Fibroblast of pulmonary artery (primary cell): ENCODE measurements around the gene MTARC1.
A peak's percentile ranks its signal among the peaks of the same experiment; 100 is the strongest.

ENCODE experiments used
- DNase-seq: peaks from one replicate; pipeline ENCODE4 v3.0.0-alpha.2; 2010; ENCODE audit warnings: low read depth
- H3K4me3 ChIP-seq: replicated peaks from 2 replicates; pipeline ENCODE4 v1.5.1; 2011; ENCODE audit warnings: low read depth, mild to moderate bottlenecking, control low read depth, low read length, moderate library complexity
- TF ChIP-seq, protein P1 (sequence below): IDR thresholded peaks from 2 replicates; pipeline ENCODE4 v1.5.1; 2011; ENCODE audit warnings: mild to moderate bottlenecking, control low read depth, low read length, inconsistent platforms; ENCODE audit errors: missing control alignments

Gene MTARC1

DNA sequence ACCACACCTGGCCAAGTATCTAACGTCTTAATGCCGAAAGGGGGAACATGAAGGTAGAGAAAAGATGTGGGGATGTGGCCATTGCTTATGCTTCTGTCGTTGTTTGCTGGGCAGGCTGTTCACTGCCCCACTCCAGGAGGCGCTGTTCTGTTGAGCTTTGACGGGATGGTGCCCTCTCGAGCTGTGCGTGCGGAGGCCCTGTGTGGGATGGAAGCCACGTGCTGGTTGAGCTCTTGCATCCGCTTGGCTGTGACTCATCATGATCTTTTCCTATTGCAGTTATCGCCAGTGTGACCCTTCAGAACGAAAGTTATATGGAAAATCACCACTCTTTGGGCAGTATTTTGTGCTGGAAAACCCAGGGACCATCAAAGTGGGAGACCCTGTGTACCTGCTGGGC is 26.3 kb downstream of the MTARC1 start:
- TF ChIP-seq, protein P1, sequence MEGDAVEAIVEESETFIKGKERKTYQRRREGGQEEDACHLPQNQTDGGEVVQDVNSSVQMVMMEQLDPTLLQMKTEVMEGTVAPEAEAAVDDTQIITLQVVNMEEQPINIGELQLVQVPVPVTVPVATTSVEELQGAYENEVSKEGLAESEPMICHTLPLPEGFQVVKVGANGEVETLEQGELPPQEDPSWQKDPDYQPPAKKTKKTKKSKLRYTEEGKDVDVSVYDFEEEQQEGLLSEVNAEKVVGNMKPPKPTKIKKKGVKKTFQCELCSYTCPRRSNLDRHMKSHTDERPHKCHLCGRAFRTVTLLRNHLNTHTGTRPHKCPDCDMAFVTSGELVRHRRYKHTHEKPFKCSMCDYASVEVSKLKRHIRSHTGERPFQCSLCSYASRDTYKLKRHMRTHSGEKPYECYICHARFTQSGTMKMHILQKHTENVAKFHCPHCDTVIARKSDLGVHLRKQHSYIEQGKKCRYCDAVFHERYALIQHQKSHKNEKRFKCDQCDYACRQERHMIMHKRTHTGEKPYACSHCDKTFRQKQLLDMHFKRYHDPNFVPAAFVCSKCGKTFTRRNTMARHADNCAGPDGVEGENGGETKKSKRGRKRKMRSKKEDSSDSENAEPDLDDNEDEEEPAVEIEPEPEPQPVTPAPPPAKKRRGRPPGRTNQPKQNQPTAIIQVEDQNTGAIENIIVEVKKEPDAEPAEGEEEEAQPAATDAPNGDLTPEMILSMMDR = no peak
- no peak for DNase-seq
- H3K4me3 ChIP-seq = no peak overlapping the region

DNA sequence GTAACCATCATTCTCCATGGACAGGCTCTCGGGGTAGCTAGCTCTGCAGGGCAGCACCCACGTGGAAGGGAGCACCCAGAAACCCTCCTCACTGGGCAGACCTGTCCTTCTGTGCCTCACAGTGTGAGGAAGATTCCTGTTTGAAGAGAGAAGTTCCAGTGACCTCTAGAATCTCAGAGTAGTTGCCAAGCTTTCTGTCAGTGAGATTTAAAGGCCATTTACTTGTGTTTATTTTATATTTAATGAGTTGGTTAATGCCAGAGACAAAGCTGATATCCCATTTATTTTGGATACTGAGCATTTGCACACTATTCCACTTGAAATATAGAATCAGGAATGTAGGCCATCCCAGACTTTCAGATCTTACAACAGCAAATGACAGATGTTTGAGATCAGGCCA is 28.7 kb downstream of the MTARC1 start:
- DNase-seq = no peak
- TF ChIP-seq, protein P1 = no peak
- H3K4me3 ChIP-seq = no peak overlapping the region

DNA sequence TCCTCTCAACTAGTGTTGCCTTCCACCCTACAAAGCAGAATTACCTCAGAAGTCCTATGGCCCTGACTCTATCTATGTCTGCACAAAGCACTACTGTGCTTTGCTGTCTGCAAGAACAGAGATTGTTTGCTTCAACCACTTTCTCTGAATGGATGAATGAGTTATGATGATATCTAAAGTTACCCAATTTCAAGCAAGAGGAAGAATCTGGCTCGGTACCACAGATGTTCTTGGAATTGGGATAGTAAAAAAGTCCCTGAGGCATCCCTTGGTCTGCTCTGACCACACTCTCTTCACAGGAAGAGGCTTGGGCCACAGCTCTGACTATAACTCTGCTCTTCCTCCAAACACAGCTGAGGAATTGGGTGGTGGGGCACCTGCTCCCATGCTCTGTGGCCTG is 31.2 kb downstream of the MTARC1 start:
- no peak overlapping the region for H3K4me3 ChIP-seq
- TF ChIP-seq, protein P1 = no peak
- DNase-seq = no peak

DNA sequence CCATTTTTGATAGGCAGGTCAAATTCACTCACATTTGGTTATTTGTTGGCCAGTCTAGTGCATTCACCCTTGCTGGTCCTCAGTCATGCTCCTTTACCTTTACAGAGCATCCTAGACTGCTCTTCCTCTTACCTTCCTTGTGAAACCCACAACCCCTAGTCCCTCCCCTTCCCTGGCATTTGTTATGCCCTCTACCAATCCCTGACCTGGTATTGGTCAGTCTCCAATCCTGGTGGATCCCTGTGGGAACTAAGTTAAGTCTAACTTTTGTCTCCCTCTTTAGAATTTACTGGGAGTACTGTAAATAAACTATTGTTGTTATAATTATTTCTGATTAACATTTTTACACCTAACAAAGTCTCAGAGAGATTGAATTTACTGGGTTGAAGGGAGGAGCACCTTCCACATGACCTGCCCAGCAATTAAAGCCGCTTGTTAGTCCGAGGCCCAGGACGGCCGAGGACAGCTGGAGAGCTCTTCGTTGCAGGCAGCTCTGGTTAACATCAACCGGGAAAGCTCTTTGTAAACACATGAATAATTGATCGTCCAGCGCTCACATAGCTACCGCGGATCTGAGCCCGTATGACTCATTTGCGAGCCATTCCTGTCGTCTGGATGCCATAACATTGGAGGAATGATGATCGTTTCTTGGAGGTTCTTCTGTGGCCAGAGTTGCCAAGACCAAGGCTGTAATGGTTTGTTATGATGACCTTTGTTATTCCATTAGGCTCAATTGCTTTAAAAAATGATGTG is 31.9 kb downstream of the MTARC1 start:
- TF ChIP-seq, protein P1 = no peak
- no peak overlapping the region for H3K4me3 ChIP-seq
- peak; percentile 72 for DNase-seq

DNA sequence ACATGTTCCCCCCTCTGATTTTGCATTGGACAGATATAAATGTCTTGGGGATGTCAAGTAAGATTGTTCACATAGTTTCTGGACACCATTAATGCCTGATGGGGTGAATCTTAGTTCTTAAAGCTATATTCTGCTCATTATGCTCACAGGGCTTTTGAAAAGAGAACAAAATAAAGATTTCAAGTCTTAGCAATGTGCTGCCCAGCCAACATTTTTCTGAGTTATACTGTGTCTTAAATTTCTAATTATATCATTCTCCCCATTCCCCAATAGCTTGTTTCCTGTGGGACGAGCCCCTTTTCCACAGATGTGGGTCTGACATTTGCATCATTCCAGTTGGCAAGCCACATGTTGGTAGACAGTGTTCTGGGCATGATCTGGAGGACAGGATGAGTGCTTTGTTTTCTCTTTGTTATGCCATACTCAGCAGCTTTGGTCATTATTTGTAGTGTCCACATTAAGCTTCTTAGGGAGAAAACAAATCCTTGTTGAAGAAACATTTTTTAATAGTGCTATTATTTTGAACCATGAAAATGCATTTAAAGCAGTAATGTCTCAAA is 32.8 kb downstream of the MTARC1 start:
- no peak overlapping the region for H3K4me3 ChIP-seq
- DNase-seq = no peak
- TF ChIP-seq, protein P1 = no peak

DNA sequence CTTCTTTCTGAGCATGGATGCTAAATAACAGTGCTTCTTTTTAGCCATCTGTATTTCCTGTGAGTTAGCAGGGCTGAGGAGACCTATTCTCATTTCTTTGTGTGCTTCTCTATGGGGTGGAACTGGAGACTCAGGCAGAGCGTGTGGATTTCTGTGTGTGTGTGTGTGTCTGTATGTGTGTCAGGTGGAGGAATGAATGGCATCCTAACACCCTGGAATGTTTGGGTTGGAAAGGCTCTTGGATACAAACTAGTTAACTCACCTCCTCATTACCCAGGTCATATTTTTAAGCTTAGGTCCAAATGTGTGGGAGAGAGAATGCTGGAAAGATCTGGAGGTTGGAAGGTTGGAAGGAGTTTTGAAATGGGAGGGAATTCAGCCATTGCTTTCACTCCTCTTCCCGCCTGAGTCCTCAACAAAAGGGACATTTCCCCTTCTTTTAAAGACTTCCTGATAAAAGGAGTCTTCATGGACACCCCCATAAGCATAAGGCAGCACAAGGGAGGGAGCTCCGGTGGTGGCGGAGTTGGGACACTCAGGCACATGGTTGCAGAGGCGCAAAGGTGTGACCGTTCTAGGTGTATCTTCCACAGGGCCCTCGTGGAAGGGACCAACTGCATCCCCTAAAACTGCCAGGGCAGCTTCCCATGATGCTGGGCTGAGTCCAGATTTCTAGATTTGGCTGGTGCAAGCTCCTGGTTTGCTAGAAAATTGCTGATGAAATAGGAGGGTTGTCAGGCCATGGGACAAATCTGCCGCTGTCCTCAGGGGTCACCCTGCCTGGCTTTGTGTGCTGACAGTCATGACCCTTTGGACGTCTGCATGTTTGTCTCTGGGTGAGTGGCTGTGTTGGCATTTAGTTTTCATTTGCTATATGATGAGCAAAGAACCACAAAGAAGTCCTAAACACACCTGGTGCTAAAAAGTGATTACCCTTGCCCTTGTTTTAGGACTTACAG is 37.6 kb downstream of the MTARC1 start:
- TF ChIP-seq, protein P1 = no peak
- DNase-seq = no peak

More for the DNA sequence above, 37.6 kb downstream of the MTARC1 start:
- no peak overlapping the region for H3K4me3 ChIP-seq
